ENCODE measurements around the gene ARID3C. TPM values are rescaled to one million over a fixed set of nuclear protein-coding genes. Genes with fewer than 3 reads are reported as not detected.

The ARID3C gene
- total RNA-seq, 4 donors from 2014 or later, result not detected

GRCh38 chr9:34636791-34637355 lies 8.0 kb upstream of the ARID3C start:
- in situ Hi-C loops (cut with MboI; ENCODE audit: low sequenced_read_pairs in 4 of 4), result no loop called here
- H3K4me1 ChIP-seq, result peaks cover 12 to 16% of the 10 kb centered on the region in 2 donors
- TF ChIP-seq, protein P1, sequence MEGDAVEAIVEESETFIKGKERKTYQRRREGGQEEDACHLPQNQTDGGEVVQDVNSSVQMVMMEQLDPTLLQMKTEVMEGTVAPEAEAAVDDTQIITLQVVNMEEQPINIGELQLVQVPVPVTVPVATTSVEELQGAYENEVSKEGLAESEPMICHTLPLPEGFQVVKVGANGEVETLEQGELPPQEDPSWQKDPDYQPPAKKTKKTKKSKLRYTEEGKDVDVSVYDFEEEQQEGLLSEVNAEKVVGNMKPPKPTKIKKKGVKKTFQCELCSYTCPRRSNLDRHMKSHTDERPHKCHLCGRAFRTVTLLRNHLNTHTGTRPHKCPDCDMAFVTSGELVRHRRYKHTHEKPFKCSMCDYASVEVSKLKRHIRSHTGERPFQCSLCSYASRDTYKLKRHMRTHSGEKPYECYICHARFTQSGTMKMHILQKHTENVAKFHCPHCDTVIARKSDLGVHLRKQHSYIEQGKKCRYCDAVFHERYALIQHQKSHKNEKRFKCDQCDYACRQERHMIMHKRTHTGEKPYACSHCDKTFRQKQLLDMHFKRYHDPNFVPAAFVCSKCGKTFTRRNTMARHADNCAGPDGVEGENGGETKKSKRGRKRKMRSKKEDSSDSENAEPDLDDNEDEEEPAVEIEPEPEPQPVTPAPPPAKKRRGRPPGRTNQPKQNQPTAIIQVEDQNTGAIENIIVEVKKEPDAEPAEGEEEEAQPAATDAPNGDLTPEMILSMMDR (IDR thresholded peaks at IDR 0.05 in 4 of 5, conservative IDR thresholded peaks at IDR 0.05 in 1 of 5), result no peak
- no peak for TF ChIP-seq POLR2A (IDR thresholded peaks at IDR 0.05)
- peak overlapping the region; percentile 66 to 95 (median 74) for H3K4me3 ChIP-seq
- intact Hi-C loops (cut with DNase I; ENCODE audit: low total_unique reads), result loop anchor here (2.0 kb wide), 1 partner anchor 16 kb away; the partner anchor contains the start of gene DCTN3
- ATAC-seq, result peak in 1 of 2 donors; percentile 6
- peak overlapping the region; percentile 80 to 93 (median 86) for H3K27ac ChIP-seq
- no peak for DNase-seq
- H3K9me3 ChIP-seq, result no peaks in the 10 kb centered on the region
- no peaks in the 10 kb centered on the region for H3K36me3 ChIP-seq
- H3K27me3 ChIP-seq, result no peaks in the 10 kb centered on the region

DNA sequence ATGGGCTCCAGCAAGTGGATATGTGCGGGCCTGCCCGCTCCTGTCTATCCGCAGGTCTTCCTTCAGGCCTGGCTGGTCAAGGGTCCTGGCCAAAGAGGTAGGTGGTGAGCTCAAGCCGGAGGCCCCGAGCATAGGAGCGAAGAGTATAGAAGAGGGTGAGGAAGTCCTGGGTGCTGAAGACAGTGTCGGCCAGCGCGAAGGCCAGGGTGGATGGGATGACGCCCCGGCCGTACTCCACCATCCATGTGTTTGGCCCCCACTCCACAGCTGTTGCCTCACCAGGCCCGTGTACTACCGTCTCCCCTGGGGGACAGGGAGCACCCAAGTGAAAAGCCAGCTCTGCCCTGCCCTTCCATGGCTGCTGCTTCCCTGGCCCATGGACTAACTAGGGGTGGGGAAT lies 6.7 kb upstream of the ARID3C start:
- H3K9me3 ChIP-seq, result no peaks in the 10 kb centered on the region
- intact Hi-C loops (cut with DNase I; ENCODE audit: low total_unique reads), result no loop called here
- DNase-seq (no peak), ATAC-seq (no peak)
- TF ChIP-seq, protein P1 (IDR thresholded peaks at IDR 0.05 in 4 of 5, conservative IDR thresholded peaks at IDR 0.05 in 1 of 5), result no peak
- no peak for TF ChIP-seq POLR2A (IDR thresholded peaks at IDR 0.05)
- in situ Hi-C loops (cut with MboI; ENCODE audit: low sequenced_read_pairs in 4 of 4), result no loop called here
- H3K4me3 ChIP-seq, result no peak overlapping the region
- H3K27me3 ChIP-seq, result no peaks in the 10 kb centered on the region
- no peak overlapping the region for H3K27ac ChIP-seq
- no peaks in the 10 kb centered on the region for H3K36me3 ChIP-seq
- peaks cover 12 to 16% of the 10 kb centered on the region in 2 donors for H3K4me1 ChIP-seq

GRCh38 chr9:34634551-34635248 lies 5.8 kb upstream of the ARID3C start:
- TF ChIP-seq, protein P1 (IDR thresholded peaks at IDR 0.05 in 4 of 5, conservative IDR thresholded peaks at IDR 0.05 in 1 of 5), result no peak
- TF ChIP-seq POLR2A (IDR thresholded peaks at IDR 0.05), result no peak

DNA sequence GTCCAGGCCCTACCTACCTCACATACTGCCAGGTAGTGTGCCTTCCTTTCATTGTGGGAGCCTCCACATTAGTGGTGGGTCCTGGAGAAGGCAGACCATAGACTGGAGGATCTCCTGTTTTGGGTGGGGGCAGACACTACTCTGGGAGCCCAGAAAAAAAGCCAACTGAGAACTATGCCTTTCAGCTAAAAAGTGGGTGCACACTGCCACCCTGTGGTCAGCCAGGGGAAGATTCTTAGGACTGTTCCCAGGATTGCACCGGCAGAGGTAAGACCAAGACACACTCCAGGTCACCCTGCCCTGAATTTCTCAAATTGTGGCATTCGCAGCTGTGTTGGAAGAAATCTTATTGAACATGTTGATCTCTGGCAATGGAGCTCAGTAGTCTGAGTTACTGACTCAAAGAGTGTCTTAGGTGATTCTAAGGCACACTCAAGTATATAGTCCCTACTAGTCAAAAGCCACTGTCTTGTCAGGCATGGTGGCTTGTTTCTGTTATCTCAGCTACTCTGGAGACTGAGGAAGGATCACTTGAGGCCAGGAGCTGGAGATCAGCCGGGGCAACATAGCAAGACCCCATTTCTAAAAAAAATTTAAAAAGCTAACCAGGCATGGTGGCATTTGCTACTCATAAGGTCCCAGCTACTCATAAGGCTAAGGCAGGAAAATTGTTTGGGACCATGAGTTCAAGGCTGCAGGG lies 5.1 kb upstream of the ARID3C start:
- peak in 1 of 2 donors; percentile 49 for DNase-seq
- TF ChIP-seq POLR2A (IDR thresholded peaks at IDR 0.05), result no peak
- TF ChIP-seq, protein P1 (IDR thresholded peaks at IDR 0.05 in 4 of 5, conservative IDR thresholded peaks at IDR 0.05 in 1 of 5), result peak; percentile 65 to 89 (median 86)
- H3K36me3 ChIP-seq, result no peaks in the 10 kb centered on the region
- no peak overlapping the region for H3K4me3 ChIP-seq
- no peak overlapping the region for H3K27ac ChIP-seq
- intact Hi-C loops (cut with DNase I; ENCODE audit: low total_unique reads) (loop anchor here (1.0 kb wide), 1 partner anchor 22 kb away; the partner anchor contains the start of gene RPP25L), in situ Hi-C loops (cut with MboI; ENCODE audit: low sequenced_read_pairs in 4 of 4) (no loop called here)
- peaks cover 2 to 9% (median 8%) of the 10 kb centered on the region in 3 donors for H3K27me3 ChIP-seq
- H3K9me3 ChIP-seq, result no peaks in the 10 kb centered on the region
- H3K4me1 ChIP-seq, result peaks cover 12 to 21% of the 10 kb centered on the region in 2 donors
- ATAC-seq, result peak; percentile 34 to 50

More at GRCh38 chr9:34634551-34635248, 5.8 kb upstream of the ARID3C start:
- in situ Hi-C loops (cut with MboI; ENCODE audit: low sequenced_read_pairs in 4 of 4), result no loop called here
- ATAC-seq (no peak), DNase-seq (no peak)
- Histone ChIP-seq H3K4me1 (peaks cover 12 to 16% of the 10 kb centered on the region in 2 donors), H3K9me3 (no peaks in the 10 kb centered on the region), H3K27me3 (peaks cover 0 to 2% (median 1%) of the 10 kb centered on the region in 3 donors), H3K4me3 (no peak overlapping the region), H3K27ac (no peak overlapping the region), H3K36me3 (no peaks in the 10 kb centered on the region)
- intact Hi-C loops (cut with DNase I; ENCODE audit: low total_unique reads), result loop anchor here (1.0 kb wide), 1 partner anchor 22 kb away; the partner anchor contains the start of gene RPP25L
